ENCODE measurements around the gene NR2F2. TPM values are rescaled to one million over a fixed set of nuclear protein-coding genes. Genes with fewer than 3 reads are reported as not detected.

Gene NR2F2
- total RNA-seq = 100 to 1,000 TPM in 2 of 4 donors, 10 to 100 TPM in 2; 42.7 to 131 (median 83.6) TPM

DNA sequence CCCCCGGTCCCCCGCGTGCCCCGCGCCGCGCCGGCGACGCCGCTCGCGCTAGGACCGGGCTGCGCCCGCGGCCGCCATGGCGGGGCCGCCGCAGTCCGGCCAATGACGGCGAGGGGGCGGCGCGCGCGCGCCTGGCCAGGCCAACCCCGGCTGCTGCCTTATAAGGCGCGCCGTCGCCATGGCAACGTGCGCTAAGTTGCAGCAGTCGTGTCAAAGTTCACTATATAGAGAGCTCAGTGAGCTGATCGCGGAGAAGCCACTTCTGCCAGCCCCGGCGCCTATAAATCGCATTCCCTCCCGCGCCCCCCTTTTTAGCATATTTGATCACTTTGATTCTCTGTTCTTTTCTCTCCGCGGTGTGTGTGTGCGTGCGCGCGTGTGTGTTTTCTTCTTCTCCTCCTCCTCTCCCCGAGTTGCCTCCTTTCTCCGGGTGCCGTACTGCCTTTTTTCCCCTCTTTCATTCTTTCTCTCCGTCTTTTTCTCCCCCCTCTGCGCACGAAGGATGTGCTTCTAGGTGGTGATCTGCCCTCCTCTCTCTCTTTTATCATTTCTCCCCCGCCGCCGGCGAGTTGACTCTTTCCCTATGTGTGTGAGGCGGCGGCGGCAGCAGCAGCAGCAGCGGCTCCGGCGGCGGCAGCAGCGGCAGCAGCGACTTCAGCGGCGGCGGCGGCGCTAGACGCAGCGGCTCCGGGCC, at the start of gene NR2F2:
Gene NR2F2, plus strand, starts transcription at position 251 of the 694 bp plus-strand sequence. CDS start 1,406 bp downstream, outside the sequence.
- H3K9me3 ChIP-seq = no peaks in the 10 kb centered on the region
- H3K4me1 ChIP-seq = peaks cover 9 to 23% (median 17%) of the 10 kb centered on the region in 4 donors
- H3K4me3 ChIP-seq = peak within 1 kb of the TSS; percentile 77 to 84 (median 80)
- WGBS = under 1% methylated on average over 25 of the region's 78 CpGs
- intact Hi-C loops (cut with DNase I) = no loop called here
- DNase-seq (ENCODE audit: extremely low spot score) = peak; percentile 98
- H3K27ac ChIP-seq (replicated peaks in 1 of 4) = peak within 1 kb of the TSS; percentile 94 to 97 (median 94)
- TF ChIP-seq, protein P1, sequence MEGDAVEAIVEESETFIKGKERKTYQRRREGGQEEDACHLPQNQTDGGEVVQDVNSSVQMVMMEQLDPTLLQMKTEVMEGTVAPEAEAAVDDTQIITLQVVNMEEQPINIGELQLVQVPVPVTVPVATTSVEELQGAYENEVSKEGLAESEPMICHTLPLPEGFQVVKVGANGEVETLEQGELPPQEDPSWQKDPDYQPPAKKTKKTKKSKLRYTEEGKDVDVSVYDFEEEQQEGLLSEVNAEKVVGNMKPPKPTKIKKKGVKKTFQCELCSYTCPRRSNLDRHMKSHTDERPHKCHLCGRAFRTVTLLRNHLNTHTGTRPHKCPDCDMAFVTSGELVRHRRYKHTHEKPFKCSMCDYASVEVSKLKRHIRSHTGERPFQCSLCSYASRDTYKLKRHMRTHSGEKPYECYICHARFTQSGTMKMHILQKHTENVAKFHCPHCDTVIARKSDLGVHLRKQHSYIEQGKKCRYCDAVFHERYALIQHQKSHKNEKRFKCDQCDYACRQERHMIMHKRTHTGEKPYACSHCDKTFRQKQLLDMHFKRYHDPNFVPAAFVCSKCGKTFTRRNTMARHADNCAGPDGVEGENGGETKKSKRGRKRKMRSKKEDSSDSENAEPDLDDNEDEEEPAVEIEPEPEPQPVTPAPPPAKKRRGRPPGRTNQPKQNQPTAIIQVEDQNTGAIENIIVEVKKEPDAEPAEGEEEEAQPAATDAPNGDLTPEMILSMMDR (IDR thresholded peaks at IDR 0.05) = no peak
- TF ChIP-seq EP300 (IDR thresholded peaks at IDR 0.05) (no peak), POLR2A (IDR thresholded peaks at IDR 0.05; ENCODE audit: low read depth) (peak; percentile 32), POLR2AphosphoS5 (IDR thresholded peaks at IDR 0.05) (peak; percentile 86 to 97)
- peaks cover 10 to 20% (median 18%) of the 10 kb centered on the region in 4 donors for H3K36me3 ChIP-seq
- H3K27me3 ChIP-seq = no peaks in the 10 kb centered on the region

DNA sequence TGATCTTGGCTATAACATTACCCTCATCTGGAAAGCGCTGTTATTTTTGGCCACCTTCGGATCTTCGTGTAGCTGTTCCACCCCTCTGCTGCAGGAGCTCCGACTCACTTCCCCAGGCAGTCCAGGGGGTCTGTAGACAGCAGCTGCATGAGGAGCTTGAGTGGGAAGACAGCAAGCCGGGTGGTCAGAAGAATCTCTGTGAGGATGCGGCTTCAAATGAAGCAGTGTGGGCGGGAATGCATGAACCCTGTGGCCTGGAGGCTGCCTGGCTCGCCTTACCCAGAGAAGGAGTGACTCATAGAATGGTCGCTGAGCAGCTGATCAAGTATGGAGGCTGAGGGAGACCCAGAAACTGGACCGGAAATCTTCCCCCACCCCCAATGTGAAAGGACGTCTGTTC, 45.2 kb upstream of the NR2F2 start:
- peak; percentile 84 for DNase-seq (ENCODE audit: extremely low spot score)
- TF ChIP-seq POLR2A (IDR thresholded peaks at IDR 0.05; ENCODE audit: low read depth) (no peak), POLR2AphosphoS5 (IDR thresholded peaks at IDR 0.05) (no peak), EP300 (IDR thresholded peaks at IDR 0.05) (no peak)
- peaks cover 0 to 60% (median 4%) of the 10 kb centered on the region in 4 donors for H3K36me3 ChIP-seq

DNA sequence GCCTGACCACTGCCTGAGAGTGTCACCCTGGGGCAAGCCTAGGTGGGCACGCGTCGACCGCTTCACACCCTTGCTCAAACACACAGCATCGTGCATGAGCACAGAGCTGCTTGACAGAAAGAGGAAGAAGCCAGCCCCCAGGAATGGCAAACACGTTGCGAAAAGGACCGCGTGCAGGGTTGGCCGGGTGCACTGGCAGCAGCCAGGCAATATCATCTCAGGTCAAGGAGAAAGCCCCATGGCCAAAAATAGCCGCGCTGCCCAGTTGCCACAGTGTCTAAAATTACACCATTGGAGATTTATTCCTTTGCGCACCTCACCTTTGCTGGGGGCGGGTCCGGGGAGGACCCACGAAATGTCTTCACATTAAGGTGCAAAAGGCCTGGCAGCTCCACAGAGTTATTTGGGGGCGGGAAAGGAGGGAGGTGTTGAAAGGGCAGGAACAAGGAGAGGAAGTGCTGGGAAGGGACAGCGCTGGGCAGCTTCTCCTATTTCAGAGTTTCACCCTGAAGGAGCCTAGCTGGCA, 44.7 kb upstream of the NR2F2 start:
- intact Hi-C loops (cut with DNase I) = no loop called here
- Histone ChIP-seq H3K27ac (replicated peaks in 1 of 4) (no peak overlapping the region), H3K4me3 (no peak overlapping the region), H3K9me3 (no peaks in the 10 kb centered on the region), H3K4me1 (no peaks in the 10 kb centered on the region), H3K36me3 (peaks cover 0 to 60% (median 4%) of the 10 kb centered on the region in 4 donors), H3K27me3 (no peaks in the 10 kb centered on the region)
- 83% methylated on average over 18 of the region's 18 CpGs for WGBS
- TF ChIP-seq, protein P1 (IDR thresholded peaks at IDR 0.05) = no peak
- no peak for TF ChIP-seq POLR2A (IDR thresholded peaks at IDR 0.05; ENCODE audit: low read depth)
- no peak for TF ChIP-seq POLR2AphosphoS5 (IDR thresholded peaks at IDR 0.05)
- TF ChIP-seq EP300 (IDR thresholded peaks at IDR 0.05) = no peak
- DNase-seq (ENCODE audit: extremely low spot score) = peak; percentile 89

More for the DNA sequence above, 45.2 kb upstream of the NR2F2 start:
- WGBS = 81% methylated on average over 10 of the region's 11 CpGs
- no peak overlapping the region for H3K27ac ChIP-seq (replicated peaks in 1 of 4)
- intact Hi-C loops (cut with DNase I) = no loop called here
- H3K27me3 ChIP-seq = no peaks in the 10 kb centered on the region
- no peak overlapping the region for H3K4me3 ChIP-seq
- no peaks in the 10 kb centered on the region for H3K9me3 ChIP-seq
- H3K4me1 ChIP-seq = no peaks in the 10 kb centered on the region

DNA sequence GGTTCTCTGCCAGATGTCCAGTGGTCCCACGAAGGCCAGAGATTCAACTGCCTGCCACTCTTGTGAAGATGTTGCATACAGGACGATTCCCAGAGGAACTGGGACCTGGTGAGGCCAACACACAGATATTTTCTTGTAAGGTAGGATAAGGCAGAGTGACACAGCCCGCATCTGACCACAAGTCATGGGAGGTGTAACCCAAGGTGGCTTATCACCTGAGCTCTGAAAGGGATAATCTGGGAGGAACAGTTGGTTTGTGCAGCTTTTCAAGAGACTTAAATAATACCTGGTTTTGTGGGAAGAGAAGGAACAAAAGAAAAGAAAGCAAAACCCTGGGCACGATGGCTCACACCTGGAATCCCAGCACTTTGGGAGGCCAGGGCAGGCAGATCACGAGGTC, 39.8 kb upstream of the NR2F2 start:
- intact Hi-C loops (cut with DNase I) = no loop called here
- H3K27ac ChIP-seq (replicated peaks in 1 of 4) = no peak overlapping the region
- TF ChIP-seq, protein P1 (IDR thresholded peaks at IDR 0.05) = no peak
- TF ChIP-seq POLR2AphosphoS5 (IDR thresholded peaks at IDR 0.05) (no peak), EP300 (IDR thresholded peaks at IDR 0.05) (no peak), POLR2A (IDR thresholded peaks at IDR 0.05; ENCODE audit: low read depth) (no peak)
- H3K4me3 ChIP-seq = no peak overlapping the region
- no peaks in the 10 kb centered on the region for H3K9me3 ChIP-seq
- H3K36me3 ChIP-seq = peaks cover 0 to 20% (median 0%) of the 10 kb centered on the region in 4 donors
- DNase-seq (ENCODE audit: extremely low spot score) = no peak
- H3K4me1 ChIP-seq = no peaks in the 10 kb centered on the region
- 66% methylated on average over 5 of the region's 5 CpGs for WGBS
- no peaks in the 10 kb centered on the region for H3K27me3 ChIP-seq

DNA sequence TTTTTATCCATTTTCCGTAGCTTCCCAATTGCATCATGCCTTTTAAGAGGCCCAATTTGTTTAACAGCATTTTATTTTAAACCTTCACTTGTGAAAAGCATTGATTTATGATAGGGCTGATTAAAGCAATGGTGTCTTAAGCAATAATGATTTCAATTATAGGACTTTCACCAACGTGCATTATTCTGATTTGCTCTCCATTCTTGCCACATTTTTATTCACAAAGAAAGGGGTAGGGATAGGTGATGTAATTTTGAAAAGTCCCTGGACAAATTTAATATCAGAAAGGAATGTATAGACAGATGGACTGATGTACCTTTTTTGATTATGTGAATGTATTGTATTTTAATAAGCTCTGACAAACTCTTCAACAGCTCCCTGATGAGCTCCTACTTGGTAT, 37.9 kb upstream of the NR2F2 start:
- no peaks in the 10 kb centered on the region for H3K27me3 ChIP-seq
- no peak for DNase-seq (ENCODE audit: extremely low spot score)
- no peaks in the 10 kb centered on the region for H3K4me1 ChIP-seq
- TF ChIP-seq POLR2AphosphoS5 (IDR thresholded peaks at IDR 0.05) (no peak), POLR2A (IDR thresholded peaks at IDR 0.05; ENCODE audit: low read depth) (no peak), EP300 (IDR thresholded peaks at IDR 0.05) (no peak)
- TF ChIP-seq, protein P1 (IDR thresholded peaks at IDR 0.05) = no peak
- H3K9me3 ChIP-seq = peaks cover 0 to 2% (median 0%) of the 10 kb centered on the region in 4 donors
- intact Hi-C loops (cut with DNase I) = no loop called here
- 85% methylated on average over 2 of the region's 2 CpGs for WGBS
- H3K27ac ChIP-seq (replicated peaks in 1 of 4) = no peak overlapping the region
- H3K36me3 ChIP-seq = peaks cover 0 to 11% (median 0%) of the 10 kb centered on the region in 4 donors
- no peak overlapping the region for H3K4me3 ChIP-seq

Data from esophagus muscularis mucosa (tissue), 4 donors.